ENCODE data around the gene ATG2A. TPM values are rescaled to one million over a fixed set of nuclear protein-coding genes. Genes with fewer than 3 reads are reported as not detected.

The ATG2A gene
- total and polyA plus RNA-seq, 5 experiments from 2014 or later, result 3.4 to 41.4 (median 4.2) TPM

GRCh38 chr11:64879244-64879900 is 37.6 kb downstream of the ATG2A start:
- no peak for DNase-seq
- H3K4me3 Mint-ChIP-seq, result peak overlapping the region; percentile 88 to 99 (median 94)
- no peak for ATAC-seq
- H3K9me3 Mint-ChIP-seq, result no peaks in the 10 kb centered on the region
- POLR2A ChIA-PET, result interaction anchor here (0.6 to 45.7 kb wide), 10 partner anchors 10 to 561 kb away, joined by 4 to 2449 read pairs (median 10); partner anchors contain the start of genes CDC42BPG, MAP4K2, RASGRP2 and SF1
- peak overlapping the region; percentile 89 to 99 (median 96) for H3K27ac Mint-ChIP-seq
- H3K36me3 Mint-ChIP-seq, result peaks cover 0 to 21% (median 9%) of the 10 kb centered on the region in 3 donors
- H3K4me1 Mint-ChIP-seq, result peaks cover 43 to 67% (median 63%) of the 10 kb centered on the region in 4 donors
- no peaks in the 10 kb centered on the region for H3K27me3 Mint-ChIP-seq

- DNase-seq, result peak; percentile 99 to 100 (median 100)
- Mint-ChIP-seq H3K4me1 (peaks cover 41 to 71% (median 64%) of the 10 kb centered on the region in 4 donors), H3K27ac (peak within 1 kb of the TSS; percentile 90 to 99 (median 96)), H3K27me3 (no peaks in the 10 kb centered on the region), H3K9me3 (no peaks in the 10 kb centered on the region), H3K36me3 (peaks cover 0 to 28% (median 12%) of the 10 kb centered on the region in 3 donors), H3K4me3 (peak within 1 kb of the TSS; percentile 92 to 99 (median 98))
- POLR2A ChIA-PET, result interaction anchor here (0.6 to 45.7 kb wide), 17 partner anchors 11 to 562 kb away, joined by 3 to 2449 read pairs (median 6); partner anchors contain the start of genes CDC42BPG, MAP4K2, PPP2R5B and RASGRP2
- peak; percentile 73 to 81 for ATAC-seq
Observed at GRCh38 chr11:64878494-64879243, 38.3 kb downstream of the ATG2A start, which contains the start of gene EHD1. TSS of gene EHD1 (minus strand) at chr11:64878621. CDS start at chr11:64878464, 157 bp downstream.

GRCh38 chr11:64878223-64878493 is 38.9 kb downstream of the ATG2A start:
- H3K27ac Mint-ChIP-seq, result peak overlapping the region; percentile 79 to 98 (median 94)
- H3K4me1 Mint-ChIP-seq, result peaks cover 44 to 72% (median 66%) of the 10 kb centered on the region in 4 donors
- peak in 1 of 10 donors; percentile 36 for DNase-seq
- no peaks in the 10 kb centered on the region for H3K9me3 Mint-ChIP-seq
- POLR2A ChIA-PET, result interaction anchor here (0.6 to 45.7 kb wide), 16 partner anchors 12 to 539 kb away, joined by 3 to 2449 read pairs (median 6); partner anchors contain the start of genes CDC42BPG, FAU, MAP4K2 and MRPL49
- peak overlapping the region; percentile 92 to 99 (median 98) for H3K4me3 Mint-ChIP-seq
- no peaks in the 10 kb centered on the region for H3K27me3 Mint-ChIP-seq
- peaks cover 0 to 33% (median 12%) of the 10 kb centered on the region in 3 donors for H3K36me3 Mint-ChIP-seq
- ATAC-seq, result peak; percentile 31 to 38

GRCh38 chr11:64877390-64878222 is 39.4 kb downstream of the ATG2A start:
- peak overlapping the region; percentile 90 to 98 (median 95) for H3K27ac Mint-ChIP-seq
- H3K27me3 Mint-ChIP-seq, result no peaks in the 10 kb centered on the region
- no peaks in the 10 kb centered on the region for H3K9me3 Mint-ChIP-seq
- POLR2A ChIA-PET, result interaction anchor here (0.6 to 45.7 kb wide), 21 partner anchors 7 to 539 kb away, joined by 3 to 2449 read pairs (median 4); partner anchors contain the start of genes CDC42BPG, FAU, MAP4K2 and MRPL49
- ATAC-seq (peak in 1 of 2 donors; percentile 11), DNase-seq (peak in 3 of 10 donors; percentile 40 to 62 (median 44))
- H3K36me3 Mint-ChIP-seq, result peaks cover 0 to 38% (median 18%) of the 10 kb centered on the region in 3 donors
- peak overlapping the region; percentile 92 to 99 (median 98) for H3K4me3 Mint-ChIP-seq
- peaks cover 48 to 76% (median 70%) of the 10 kb centered on the region in 4 donors for H3K4me1 Mint-ChIP-seq

GRCh38 chr11:64876835-64877341 is 40.1 kb downstream of the ATG2A start:
- Mint-ChIP-seq H3K27me3 (no peaks in the 10 kb centered on the region), H3K4me1 (peaks cover 50 to 83% (median 75%) of the 10 kb centered on the region in 4 donors), H3K36me3 (peaks cover 0 to 44% (median 18%) of the 10 kb centered on the region in 3 donors), H3K4me3 (peak overlapping the region; percentile 92 to 99 (median 98)), H3K9me3 (no peaks in the 10 kb centered on the region), H3K27ac (peak overlapping the region; percentile 90 to 98 (median 95))
- no peak for ATAC-seq
- POLR2A ChIA-PET, result interaction anchor here (0.6 to 45.7 kb wide), 11 partner anchors 8 to 245 kb away, joined by 3 to 2449 read pairs (median 8); partner anchors contain the start of genes CDC42BPG, FAU, MAP4K2 and MRPL49
- peak in 1 of 10 donors; percentile 58 for DNase-seq

- POLR2A ChIA-PET, result interaction anchor here (0.6 to 45.7 kb wide), 11 partner anchors 9 to 1760 kb away, joined by 3 to 2449 read pairs (median 8); partner anchors contain the start of genes CDC42BPG, RASGRP2, SF1 and TM7SF2
- Mint-ChIP-seq H3K9me3 (no peaks in the 10 kb centered on the region), H3K27me3 (no peaks in the 10 kb centered on the region), H3K27ac (peak overlapping the region; percentile 90 to 98 (median 95)), H3K36me3 (peaks cover 0 to 50% (median 21%) of the 10 kb centered on the region in 3 donors), H3K4me1 (peaks cover 51 to 84% (median 79%) of the 10 kb centered on the region in 4 donors), H3K4me3 (peak overlapping the region; percentile 92 to 99 (median 98))
- DNase-seq, result no peak
- no peak for ATAC-seq
Observed at GRCh38 chr11:64876229-64876750, 40.7 kb downstream of the ATG2A start.

- no peaks in the 10 kb centered on the region for H3K27me3 Mint-ChIP-seq
- peaks cover 0 to 52% (median 23%) of the 10 kb centered on the region in 3 donors for H3K36me3 Mint-ChIP-seq
- POLR2A ChIA-PET, result interaction anchor here (0.6 to 45.7 kb wide), 14 partner anchors 9 to 1761 kb away, joined by 3 to 2449 read pairs (median 6); partner anchors contain the start of genes CDC42BPG, RASGRP2, SF1 and TM7SF2
Observed at GRCh38 chr11:64875369-64876228, 41.4 kb downstream of the ATG2A start.

GRCh38 chr11:64874308-64875240 is 42.4 kb downstream of the ATG2A start:
- no peaks in the 10 kb centered on the region for H3K27me3 Mint-ChIP-seq
- H3K27ac Mint-ChIP-seq, result peak overlapping the region; percentile 92 to 98 (median 95)
- H3K36me3 Mint-ChIP-seq, result peaks cover 0 to 52% (median 23%) of the 10 kb centered on the region in 3 donors
- ATAC-seq, result peak in 1 of 2 donors; percentile 3
- H3K4me1 Mint-ChIP-seq, result peaks cover 44 to 84% (median 79%) of the 10 kb centered on the region in 4 donors
- POLR2A ChIA-PET, result interaction anchor here (0.6 to 45.7 kb wide), 13 partner anchors 9 to 261 kb away, joined by 3 to 2449 read pairs (median 7); partner anchors contain the start of genes CDC42BPG and SF1
- H3K9me3 Mint-ChIP-seq, result no peaks in the 10 kb centered on the region
- H3K4me3 Mint-ChIP-seq, result peak overlapping the region; percentile 92 to 99 (median 98)
- peak in 4 of 10 donors; percentile 47 to 56 (median 53) for DNase-seq

More at GRCh38 chr11:64875369-64876228, 41.4 kb downstream of the ATG2A start:
- ATAC-seq (no peak), DNase-seq (no peak)
- H3K9me3 Mint-ChIP-seq, result no peaks in the 10 kb centered on the region
- H3K4me1 Mint-ChIP-seq, result peaks cover 49 to 84% (median 79%) of the 10 kb centered on the region in 4 donors
- peak overlapping the region; percentile 90 to 98 (median 95) for H3K27ac Mint-ChIP-seq
- H3K4me3 Mint-ChIP-seq, result peak overlapping the region; percentile 92 to 99 (median 98)

GRCh38 chr11:64872790-64873488 is 44.1 kb downstream of the ATG2A start:
- H3K36me3 Mint-ChIP-seq, result peaks cover 0 to 60% (median 23%) of the 10 kb centered on the region in 3 donors
- no peaks in the 10 kb centered on the region for H3K27me3 Mint-ChIP-seq
- peak overlapping the region; percentile 20 to 86 (median 72) for H3K4me3 Mint-ChIP-seq
- POLR2A ChIA-PET, result interaction anchor here (1.1 to 45.7 kb wide), 11 partner anchors 8 to 245 kb away, joined by 3 to 2449 read pairs (median 5); partner anchors contain the start of genes CDC42BPG, RASGRP2, SF1 and ZNHIT2
- peak overlapping the region in 9 of 10 donors; percentile 66 to 96 (median 92) for H3K27ac Mint-ChIP-seq
- no peaks in the 10 kb centered on the region for H3K9me3 Mint-ChIP-seq
- ATAC-seq, result peak in 1 of 2 donors; percentile 13
- no peak for DNase-seq
- H3K4me1 Mint-ChIP-seq, result peaks cover 48 to 92% (median 87%) of the 10 kb centered on the region in 4 donors
